Activated CD4-positive, CD25-positive, alpha-beta regulatory T cell treated with anti-CD3 and anti-CD28 coated beads, Interleukin-2, amount 50 U/mL, for 72 hours (primary cell): ENCODE data around the gene FABP1.

Experiments used
- DNase-seq: peaks from one replicate; pipeline ENCODE4 v3.0.0; 2021

Gene FABP1

DNA sequence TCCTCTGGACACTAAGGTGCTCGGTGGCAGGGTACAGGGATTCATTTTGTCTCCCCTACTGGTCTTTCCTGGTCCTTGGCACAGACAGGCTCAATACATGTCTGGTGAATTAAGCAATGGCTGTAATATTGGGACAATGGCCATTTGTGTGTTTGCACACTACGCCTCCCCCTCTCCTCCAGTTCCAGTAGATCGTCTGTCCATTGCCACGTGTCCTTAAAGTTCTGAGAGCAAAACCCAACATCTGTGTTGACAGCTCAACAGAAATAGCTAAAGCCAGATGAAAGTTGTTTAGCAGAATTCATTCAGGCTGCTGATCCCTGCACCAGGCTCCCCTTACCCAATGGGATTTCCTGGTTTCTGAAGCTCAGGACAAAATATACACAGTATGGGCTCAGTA is 9.0 kb upstream of the FABP1 start:
- no peak for DNase-seq

DNA sequence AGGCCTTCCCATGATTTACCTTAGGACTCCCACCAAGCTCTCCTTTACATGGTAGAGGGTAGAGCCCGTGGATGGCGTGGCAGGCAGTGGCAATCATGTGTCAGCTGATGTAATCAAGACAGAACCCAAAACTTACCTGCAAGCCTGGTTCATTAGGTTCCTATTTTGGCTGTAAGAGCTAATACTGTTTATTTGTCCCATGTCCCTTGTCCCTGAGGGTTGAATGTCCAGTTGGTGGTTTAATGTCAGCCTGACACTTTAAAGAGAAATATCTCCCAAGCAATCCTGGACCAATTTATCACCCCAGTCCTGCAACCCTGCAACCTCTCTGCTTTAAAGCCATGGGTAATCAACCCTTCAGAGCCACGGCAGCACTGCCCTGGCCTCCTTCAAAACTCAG is 6.0 kb upstream of the FABP1 start:
- DNase-seq, result no peak

DNA sequence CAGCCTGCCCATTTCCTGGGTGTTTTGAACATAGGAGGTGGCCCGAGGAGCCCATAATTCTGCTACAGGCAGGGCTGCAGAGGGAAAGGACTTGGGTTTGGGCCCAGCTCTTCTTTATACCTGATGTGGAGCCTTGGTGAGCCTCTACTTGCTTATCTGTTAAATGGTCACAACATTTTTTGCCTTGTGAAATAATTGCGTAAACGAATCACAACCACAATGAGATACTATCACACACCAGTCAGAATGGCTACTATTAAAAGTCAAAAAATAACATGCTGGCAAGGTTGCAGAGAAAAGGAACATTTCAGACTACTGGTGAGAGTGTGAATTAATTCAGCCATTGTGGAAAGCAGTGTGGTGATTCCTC is 4.1 kb upstream of the FABP1 start:
- no peak for DNase-seq

DNA sequence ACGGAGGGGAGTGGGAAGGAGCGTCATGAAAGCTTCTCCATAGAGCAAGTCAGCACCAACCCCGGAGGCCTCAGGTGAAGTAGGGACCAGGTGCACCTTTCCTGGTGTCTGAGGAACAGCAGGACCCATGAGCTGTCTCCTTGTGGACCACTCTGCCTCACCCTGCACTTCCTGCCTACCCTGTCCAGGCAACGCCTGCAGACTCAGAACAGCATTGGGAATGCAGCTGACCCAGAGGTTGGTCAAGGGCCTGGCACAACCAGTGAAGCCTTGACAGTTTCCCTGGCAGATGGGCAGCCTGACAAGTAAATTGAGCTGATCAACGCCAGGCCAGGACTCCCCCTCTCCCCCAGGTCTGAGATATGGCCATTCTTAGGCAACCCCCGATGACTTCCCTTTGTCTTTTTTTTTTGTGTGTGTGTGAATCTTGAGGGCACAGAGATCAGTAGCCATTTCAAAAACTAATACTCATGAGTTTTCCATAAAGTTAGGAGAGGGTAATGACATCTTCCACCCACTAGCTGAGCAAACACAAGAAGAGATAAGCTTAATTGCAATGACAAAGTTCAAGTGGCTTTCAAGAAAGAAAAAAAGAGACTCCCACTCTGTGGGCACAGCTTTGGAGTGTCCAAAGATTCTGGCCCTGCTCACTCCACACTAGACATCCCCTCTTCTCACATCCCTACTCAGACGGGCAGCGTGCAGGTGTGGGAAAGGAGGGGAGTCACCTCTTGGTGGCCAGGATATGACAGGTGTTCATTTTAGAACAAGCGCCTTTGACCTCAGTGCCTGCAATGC is 3.5 kb upstream of the FABP1 start:
- no peak for DNase-seq

DNA sequence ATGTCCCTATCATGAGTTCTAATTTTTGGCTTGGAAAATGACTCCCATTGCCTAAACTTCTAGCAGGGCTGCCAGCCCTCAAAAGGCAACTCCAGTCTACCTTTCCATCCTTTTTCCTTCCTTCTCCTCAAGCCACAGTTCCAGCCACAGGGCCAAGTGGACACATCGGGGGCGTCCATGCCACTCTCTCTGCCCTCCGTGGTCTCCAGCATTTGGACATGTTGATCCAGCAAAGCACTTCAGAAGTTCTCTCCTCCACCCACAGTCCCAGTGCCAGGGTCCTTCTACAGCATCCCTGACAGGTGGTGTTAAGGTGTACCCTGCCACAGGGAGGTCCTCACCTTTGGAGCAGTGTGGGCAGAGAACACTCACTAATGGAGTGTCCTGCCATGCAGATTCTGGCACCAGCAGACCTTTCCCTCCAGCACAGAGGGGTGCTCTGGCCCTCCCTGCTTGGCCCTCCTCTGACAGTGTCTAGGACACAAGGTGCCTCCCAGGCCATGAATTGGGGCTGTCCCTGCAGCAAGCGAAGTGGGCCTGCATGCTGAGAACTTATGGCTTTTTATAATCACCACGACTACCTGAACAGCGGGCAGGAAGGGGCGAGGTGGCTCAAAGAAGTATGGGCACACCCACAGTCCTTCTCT is 1.6 kb upstream of the FABP1 start:
- no peak for DNase-seq

DNA sequence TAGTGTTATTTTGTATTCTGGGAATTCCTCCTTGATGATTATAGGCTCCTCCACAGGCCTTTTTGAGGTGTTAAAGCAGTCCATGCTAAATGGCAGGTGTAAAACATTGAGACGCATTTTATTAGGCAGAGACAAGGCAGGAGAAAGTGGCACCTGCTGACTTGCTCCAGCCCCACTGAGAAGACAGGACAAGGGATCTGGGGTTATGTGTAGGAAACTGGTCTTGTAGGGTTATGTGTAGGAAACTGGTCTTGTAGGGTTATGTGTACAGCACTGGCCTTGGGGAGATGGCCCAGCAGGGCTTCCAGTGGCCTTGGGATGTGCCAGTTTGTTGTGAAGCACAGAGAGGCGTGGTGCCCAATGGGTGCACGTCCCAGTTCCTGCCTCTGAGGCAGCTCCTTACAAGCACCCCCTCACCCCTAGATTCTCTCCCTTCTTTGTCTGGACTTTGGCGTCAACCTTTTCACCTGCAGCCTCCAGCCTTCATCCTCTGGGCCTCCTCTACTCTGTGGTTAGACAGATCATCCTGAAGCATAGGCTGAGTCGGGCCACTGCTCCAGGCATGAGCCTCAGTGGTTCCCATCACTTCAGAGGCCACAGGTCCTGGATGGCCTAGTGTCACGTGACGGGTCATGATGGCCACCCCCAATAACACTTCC is 921 bp upstream of the FABP1 start:
- DNase-seq, result no peak

DNA sequence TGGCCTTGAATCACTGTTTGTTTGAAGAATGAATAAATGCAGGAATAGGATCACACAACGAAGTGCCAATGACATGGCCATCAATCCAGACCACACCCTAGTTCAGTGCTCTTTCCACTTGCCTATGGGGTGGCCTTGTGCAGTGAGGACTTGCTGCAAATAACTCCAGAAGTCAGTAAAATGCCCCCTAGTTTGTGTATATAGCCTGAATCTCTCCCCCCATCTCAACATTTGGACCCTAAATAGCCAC is 299 bp downstream of the FABP1 start:
- no peak for DNase-seq

DNA sequence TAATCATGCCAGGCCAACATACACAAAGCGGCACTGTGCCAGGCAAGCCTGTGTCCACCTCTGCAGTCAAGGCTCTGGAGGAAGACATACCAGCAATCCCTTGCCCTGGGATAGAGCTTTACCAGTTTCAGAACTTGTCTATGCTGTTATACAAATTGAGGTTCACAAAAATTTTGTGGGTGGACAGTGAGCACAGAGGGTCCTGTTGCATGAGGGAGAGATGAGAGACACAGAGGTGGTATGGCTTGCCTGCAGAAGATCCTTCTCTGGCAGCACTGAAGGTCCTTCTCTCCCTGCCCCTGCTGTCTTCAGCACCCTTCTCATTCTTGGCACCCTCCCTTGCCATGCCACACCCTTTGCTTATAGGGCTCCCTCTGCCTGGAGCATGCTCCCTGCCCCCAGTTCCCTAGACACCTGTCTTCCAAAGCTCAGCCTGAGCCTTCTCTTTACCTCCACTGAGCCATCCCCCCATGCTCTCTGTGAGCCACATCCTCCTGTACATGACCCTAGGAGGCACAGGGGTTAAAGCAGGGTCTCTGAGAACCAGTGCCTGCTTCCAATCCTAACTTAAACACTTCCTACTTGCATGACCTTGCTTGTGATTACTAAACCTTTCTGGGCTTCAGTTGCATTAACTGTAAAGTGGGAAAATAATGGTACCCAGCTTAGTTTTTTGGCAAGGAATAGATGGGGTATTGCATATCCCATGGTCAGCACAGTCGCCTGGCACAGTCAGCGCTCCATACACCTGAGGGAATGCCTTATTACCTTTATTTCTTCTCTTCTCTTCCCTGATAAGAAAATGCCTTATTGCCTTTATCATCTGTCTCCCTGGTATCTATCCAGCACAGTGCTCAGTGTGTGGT is 857 bp downstream of the FABP1 start:
- no peak for DNase-seq

DNA sequence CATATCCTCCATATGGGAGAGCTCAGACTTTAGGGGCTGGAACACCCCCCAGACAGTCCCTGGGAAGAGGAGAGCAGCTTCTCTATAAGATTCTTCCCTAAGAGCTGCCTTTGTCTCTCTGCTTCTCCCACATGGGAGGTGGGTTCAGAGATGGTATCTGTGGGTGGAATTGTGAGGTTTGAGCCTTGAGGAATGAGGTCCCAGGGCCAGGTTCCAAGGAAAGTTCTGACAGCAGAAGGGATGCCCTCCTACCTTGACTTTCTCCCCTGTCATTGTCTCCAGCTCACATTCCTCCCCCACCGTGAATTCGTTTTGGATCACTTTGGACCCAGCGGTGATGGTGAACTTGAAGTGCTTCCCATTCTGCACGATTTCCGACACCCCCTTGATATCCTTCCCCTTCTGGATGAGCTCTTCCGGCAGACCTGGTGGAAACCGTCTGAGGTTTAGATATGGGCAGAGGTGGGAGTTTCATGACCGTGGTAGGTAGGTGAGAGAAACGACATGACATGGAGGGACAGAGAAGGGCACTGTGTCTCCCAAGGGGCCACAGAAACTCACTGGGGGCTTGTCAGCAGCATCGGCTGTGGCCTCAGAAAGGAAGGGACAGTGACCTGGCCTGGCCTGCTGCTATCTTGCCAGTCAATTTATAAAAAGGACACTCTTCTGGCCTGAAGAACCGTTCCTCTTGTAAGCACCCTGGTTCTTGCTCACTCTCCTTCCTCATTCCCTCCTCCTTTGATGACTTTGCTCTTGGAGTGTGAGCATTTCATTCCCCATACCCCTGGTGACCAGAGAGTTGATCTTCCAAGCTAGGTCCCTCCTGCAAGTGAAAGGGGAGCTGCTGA is 1.7 kb downstream of the FABP1 start:
- DNase-seq, result no peak

DNA sequence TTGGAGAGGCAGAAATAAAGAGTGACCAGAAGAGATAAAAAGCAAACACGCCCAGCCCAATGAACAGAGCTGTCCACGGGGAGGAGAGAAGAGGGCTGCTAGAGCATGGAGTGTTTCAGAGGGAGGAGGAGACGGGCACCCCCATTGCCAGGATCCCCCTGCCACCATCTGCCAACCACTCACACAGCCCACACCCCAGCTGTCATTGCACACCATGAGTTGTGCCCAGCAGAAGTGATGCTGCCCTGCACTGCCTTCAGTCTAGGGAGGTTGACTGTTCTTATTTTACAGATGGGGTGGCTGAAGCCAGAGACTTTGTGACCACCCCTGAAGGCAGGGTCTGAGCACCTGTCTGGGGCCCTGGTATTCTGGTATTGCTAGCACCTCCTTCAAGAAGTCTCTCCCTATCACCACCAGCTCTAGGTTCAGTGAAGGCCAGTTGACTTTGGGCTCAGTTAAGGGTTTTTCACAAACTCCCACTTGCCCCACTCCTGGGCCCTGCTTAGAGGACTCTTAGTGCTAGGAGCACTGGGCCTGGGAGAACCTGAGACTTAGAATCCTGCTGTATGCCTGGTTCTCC is 2.4 kb downstream of the FABP1 start:
- no peak for DNase-seq

DNA sequence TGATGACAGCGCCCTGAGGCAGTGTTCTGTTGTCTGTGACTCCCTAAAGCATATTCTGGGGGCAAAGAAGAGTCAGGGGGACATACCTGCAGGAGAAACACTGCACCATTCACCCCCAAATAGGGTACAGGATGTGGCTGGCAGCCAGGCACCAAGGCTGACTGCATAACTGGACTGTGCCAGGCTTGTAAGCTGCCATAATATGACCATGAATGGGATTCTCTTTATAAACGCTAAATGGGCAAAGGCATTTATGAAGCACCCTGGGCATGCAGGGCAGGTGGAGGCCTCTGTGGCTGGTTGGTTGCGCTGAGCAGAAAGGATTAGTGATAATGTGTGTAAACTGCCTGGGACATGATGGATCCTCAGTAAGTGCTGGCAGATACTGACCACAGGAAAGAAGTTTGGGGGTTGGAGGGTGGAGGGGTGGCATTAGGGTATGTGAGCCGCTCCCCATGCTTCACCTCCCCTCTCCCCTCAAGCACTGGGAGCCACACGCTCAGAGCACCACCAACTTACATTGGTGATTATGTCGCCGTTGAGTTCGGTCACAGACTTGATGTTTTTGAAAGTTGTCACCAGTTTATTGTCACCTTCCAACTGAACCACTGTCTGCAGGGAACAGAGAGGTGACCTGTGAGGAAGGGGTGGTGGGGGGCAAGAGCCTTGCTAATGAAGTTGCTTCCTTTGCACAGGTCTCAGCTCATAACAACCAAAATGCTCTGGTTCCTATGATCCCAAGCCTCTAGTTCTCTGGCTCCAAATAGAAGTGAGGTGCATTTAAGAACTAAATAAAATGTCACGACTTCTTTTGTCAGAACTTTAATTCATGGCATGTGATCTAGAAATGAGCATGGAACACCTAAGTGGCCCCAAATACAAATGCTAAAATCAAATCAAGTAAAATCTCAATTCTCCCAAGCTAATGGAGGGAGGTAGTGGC is 3.6 kb downstream of the FABP1 start:
- no peak for DNase-seq

DNA sequence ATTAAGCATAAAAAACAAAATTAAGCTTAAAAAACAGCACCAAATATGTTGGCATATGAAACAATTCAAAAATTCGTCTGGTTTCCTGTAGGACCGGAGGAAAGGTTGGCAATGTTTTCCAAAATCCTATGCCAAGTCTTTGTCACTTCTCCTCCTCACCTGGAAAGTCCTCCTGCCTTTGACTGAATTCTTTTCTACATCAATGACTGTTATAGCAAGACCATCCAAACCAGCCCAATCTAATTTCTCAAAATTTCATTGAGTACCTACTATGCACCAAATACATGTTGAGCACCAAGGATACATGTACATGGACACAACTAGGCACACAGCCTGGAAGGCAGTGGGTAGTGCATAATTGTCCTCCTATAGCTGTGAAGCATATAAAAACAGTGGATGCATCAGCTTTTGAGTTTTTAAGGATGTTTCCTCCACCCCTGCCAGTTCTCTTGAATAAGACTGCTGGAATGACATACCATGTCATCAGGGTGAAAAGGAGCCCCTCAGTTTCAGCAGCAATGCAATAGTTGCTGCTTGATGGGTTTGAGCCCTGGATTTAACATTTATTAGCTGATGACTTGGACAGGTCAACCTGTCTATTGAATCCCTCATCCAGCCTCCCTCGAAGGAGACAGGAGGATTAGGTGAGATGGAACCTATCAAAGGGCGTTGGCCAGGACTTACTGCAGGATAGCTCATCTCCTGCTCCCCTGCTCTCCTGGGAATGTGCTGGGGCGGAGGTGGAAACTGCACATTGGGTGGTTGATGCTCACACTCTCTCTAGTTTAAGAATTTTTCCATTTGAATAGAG is 4.5 kb downstream of the FABP1 start:
- DNase-seq, result no peak

DNA sequence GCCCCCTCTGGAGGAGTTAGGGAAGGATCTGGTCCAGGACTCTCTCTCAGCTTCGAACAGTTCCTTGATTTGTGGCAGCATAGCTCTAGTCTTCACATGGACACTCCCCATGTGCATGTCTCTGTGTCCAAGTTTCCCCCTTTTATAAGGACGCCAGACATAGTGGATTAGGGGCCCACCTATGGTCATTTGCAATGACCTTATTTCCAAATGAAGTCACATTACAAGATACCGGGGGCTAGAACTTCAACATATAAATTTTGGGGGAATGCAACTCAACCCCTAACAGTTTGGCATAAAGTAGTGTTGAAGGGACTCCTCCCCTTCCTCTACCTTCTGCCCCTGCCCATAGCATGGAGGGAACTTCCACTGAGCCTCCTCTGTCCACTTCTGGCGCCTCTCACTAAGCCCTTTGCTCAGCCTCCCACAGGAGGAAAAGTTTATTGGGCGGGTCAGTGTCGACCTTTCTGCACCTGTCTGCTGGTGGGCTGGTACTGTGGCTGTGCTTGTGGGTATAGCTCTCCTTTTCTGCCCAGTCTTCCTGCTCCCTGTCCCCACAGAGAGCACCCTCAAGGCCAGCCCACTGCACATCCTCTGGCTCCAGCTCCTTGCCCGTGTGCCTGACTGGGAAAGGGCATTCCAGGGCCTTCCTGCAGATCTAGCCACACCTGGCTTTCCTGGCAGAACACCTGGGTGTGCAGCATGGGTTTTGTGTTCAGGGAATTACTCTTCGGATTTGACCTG is 5.5 kb downstream of the FABP1 start:
- no peak for DNase-seq

DNA sequence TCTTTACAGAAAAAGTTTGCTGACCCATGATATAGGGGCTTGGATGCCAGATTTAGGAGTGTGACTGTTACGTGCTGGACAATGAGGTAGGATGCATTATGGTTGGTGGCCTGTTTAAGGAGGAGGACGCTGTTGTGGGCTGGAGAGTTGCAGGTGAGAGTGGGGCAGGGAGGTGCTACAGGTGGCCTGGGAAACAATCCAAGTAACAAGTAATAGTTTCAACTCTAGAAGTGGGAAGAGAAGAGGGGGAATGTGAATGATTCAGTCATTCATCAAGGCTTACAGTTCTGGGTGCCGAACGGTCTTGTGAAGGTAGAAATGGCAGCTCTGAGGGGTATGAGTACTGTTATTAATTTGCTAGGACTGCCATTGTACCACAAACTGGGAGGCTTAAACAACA is 6.2 kb downstream of the FABP1 start:
- no peak for DNase-seq

DNA sequence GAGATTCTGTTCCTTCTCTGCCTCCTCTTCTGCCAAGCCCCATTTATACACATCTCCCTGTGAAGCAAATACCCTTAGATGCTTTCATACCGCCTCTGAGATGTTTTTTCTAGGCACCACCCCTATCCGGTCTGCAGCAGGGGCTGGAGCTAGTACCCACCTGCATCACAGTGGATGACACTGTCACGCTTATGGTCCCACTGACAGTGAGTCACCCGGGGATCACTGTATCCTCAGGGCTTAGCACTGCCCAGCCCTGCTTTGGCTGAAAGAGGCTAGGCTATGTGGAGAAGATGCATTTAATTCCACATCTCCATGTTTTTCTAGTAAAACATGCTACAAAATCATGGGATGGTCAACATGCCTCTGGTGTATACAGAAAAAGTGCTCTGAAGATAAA is 9.9 kb downstream of the FABP1 start:
- no peak for DNase-seq

DNA sequence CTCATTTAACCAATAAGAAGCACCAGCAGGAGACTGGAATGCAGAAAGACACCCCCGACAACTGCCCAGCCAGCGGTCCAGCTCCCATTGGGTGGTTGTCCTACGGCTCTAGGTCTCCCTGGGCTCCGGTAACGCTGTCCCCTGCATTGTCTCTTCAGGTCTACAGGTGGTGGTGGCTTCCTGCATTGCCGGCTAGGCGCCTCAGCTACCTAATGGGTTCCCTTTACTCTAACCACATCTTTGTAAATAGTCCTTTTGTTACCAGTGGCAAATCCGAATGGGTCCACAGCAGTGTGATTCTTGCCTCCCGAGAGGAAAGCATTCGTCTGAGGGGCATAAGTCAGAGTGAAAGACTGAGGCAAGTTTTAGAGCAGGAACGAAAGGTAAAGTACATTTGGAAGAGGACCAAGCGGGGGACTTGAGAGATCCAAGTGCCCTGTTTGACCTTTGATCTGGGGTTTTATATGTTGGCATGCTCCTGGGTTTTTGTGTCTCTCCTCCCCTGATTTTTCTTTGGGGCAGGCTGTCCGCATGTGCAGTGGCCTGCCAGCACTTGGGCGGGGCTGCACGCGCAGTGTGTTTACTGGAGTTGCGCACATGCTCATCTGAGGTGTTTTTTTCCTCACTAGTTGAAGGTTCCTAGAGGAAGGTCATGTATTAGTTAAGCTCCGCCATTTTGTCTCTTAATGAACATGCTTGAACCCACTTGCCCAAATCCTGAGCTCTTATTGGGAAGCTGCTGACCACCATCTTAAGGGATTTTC is 11.0 kb downstream of the FABP1 start:
- no peak for DNase-seq

DNA sequence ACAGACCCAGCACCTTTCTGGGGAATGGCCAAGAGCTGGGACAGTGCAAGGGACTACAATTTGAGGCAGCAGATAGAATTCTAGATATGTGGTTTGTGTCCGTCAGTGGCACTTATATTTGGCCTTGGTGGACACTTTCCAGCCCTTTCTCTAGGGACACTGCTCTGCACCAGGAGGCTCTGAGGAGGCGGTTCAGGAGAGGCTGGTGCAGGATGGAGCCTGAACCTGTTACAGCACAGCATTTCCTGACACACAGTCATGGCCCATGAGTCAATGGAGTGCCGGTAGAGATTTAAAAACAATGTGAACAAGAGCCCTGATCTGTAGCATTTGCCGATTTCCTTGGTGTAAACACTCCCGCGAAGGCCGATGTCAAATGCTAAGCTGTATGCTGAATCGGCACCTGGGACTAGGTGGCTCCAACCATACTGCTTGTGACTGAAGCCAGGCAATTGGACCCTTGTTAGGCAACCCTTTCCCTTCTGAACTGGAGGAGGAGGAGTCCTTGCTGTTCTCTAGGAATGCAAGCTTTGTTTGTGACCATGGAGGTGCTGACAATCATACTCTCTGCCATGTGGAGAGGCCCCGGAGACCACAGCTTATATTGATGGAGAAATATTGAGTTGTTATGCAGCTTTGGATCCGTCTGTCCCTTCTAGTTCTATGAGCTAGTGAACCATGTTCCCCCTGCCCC is 11.9 kb downstream of the FABP1 start:
- no peak for DNase-seq

DNA sequence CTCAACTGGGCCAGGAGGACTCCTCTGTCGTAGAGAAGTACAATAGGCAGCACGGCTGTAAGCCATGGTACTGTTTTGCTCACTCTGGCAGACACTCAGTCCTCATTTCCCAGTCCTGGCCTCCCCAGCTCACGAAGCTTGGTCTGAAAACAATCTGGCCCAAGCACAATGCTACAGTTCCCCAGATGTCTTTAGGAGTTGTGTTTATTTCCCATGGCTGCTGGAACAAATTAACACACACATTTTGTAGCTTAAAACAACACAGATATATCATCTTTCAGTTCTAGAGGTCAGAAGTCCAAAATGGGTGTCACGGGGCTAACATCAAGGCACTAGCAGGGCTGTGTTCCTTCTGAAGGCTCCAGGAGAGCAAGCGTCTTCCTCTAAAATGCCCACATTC is 13.0 kb downstream of the FABP1 start:
- DNase-seq, result no peak
